HUES6 (cell line): ENCODE results near the gene TBC1D19.
A peak's percentile ranks its signal among the peaks of the same experiment; 100 is the strongest.
"Not testable (repeated sequence)": the region's sequence is repeated elsewhere in the genome, so short reads cannot be mapped to it uniquely, and the experiment has no call there.

Experiments
- H3K27ac ChIP-seq: 2 replicates; pipeline ENCODE4 v1.7.0; 2013; ENCODE audit warnings: low read depth, mild to moderate bottlenecking, low read length, inconsistent platforms
- H3K27me3 ChIP-seq: 2 replicates; pipeline ENCODE4 v1.6.1; 2013; ENCODE audit warnings: low read length; ENCODE audit not compliant: control insufficient read depth, insufficient read depth
- H3K36me3 ChIP-seq: 2 replicates; pipeline ENCODE4 v1.6.1; 2013; ENCODE audit warnings: low read length; ENCODE audit not compliant: control insufficient read depth, insufficient read depth
- H3K4me1 ChIP-seq: 2 replicates; pipeline ENCODE4 v1.6.1; 2013; ENCODE audit warnings: low read length; ENCODE audit not compliant: control insufficient read depth, insufficient read depth
- H3K4me3 ChIP-seq: 2 replicates; pipeline ENCODE4 v1.5.1; 2013; ENCODE audit warnings: low read depth, low read length
- H3K9ac ChIP-seq: one replicate; pipeline ENCODE4 v1.6.1; 2013; ENCODE audit warnings: mild to moderate bottlenecking, low read length
- H3K9me3 ChIP-seq: 2 replicates; pipeline ENCODE4 v1.6.1; 2013; ENCODE audit warnings: low read depth, low read length; ENCODE audit not compliant: control insufficient read depth, insufficient read depth

Gene TBC1D19

GRCh38 chr4:26583865-26584652, at the start of gene TBC1D19:
TSS of gene TBC1D19 (plus strand) at chr4:26584084. CDS start at chr4:26584194, 110 bp downstream.
- H3K9ac ChIP-seq, result peak within 1 kb of the TSS; percentile 53
- no peaks in the 10 kb centered on the region; the same call in 1 of the 2 replicates for H3K4me1 ChIP-seq
- H3K36me3 ChIP-seq, result no peaks in the 10 kb centered on the region
- no peak within 1 kb of the TSS; the same call in 1 of the 2 replicates for H3K27ac ChIP-seq
- H3K9me3 ChIP-seq, result no peaks in the 10 kb centered on the region
- H3K4me3 ChIP-seq, result peak within 1 kb of the TSS; percentile 95
- H3K27me3 ChIP-seq, result no peaks in the 10 kb centered on the region

- Histone ChIP-seq H3K36me3 (no peaks in the 10 kb centered on the region), H3K4me1 (no peaks in the 10 kb centered on the region), H3K4me3 (no peak overlapping the region), H3K27me3 (no peaks in the 10 kb centered on the region), H3K27ac (no peak overlapping the region), H3K9ac (no peak overlapping the region), H3K9me3 (peaks cover 4% of the 10 kb centered on the region; the same call in 1 of the 2 replicates)
Measured at GRCh38 chr4:26542991-26543390, 40.9 kb upstream of the TBC1D19 start.

GRCh38 chr4:26544421-26544820, 39.5 kb upstream of the TBC1D19 start:
- no peak overlapping the region for H3K4me3 ChIP-seq
- H3K9ac ChIP-seq, result no peak overlapping the region
- H3K27ac ChIP-seq, result no peak overlapping the region
- no peaks in the 10 kb centered on the region for H3K27me3 ChIP-seq
- H3K36me3 ChIP-seq, result no peaks in the 10 kb centered on the region
- H3K4me1 ChIP-seq, result no peaks in the 10 kb centered on the region
- H3K9me3 ChIP-seq, result peaks cover 4% of the 10 kb centered on the region; the same call in 1 of the 2 replicates

- H3K27me3 ChIP-seq, H3K9ac ChIP-seq, H3K4me3 ChIP-seq, H3K9me3 ChIP-seq, H3K27ac ChIP-seq, H3K36me3 ChIP-seq, H3K4me1 ChIP-seq: not testable (repeated sequence)
Measured at GRCh38 chr4:26548379-26548778, 35.5 kb upstream of the TBC1D19 start.

- no peaks in the 10 kb centered on the region for H3K4me1 ChIP-seq
- no peak overlapping the region for H3K4me3 ChIP-seq
- no peaks in the 10 kb centered on the region for H3K27me3 ChIP-seq
- H3K9ac ChIP-seq, result no peak overlapping the region
- no peaks in the 10 kb centered on the region for H3K36me3 ChIP-seq
- H3K27ac ChIP-seq, result no peak overlapping the region
- 0 out of 2 replicates have a peak, but pooled peaks cover 4% of the 10 kb centered on the region for H3K9me3 ChIP-seq
Measured at GRCh38 chr4:26557164-26557563, 26.7 kb upstream of the TBC1D19 start.

GRCh38 chr4:26558166-26558895, 25.6 kb upstream of the TBC1D19 start:
- Histone ChIP-seq H3K4me3 (no peak overlapping the region), H3K9ac (no peak overlapping the region), H3K27me3 (no peaks in the 10 kb centered on the region), H3K4me1 (no peaks in the 10 kb centered on the region), H3K9me3 (0 out of 2 replicates have a peak, but pooled peaks cover 4% of the 10 kb centered on the region), H3K36me3 (no peaks in the 10 kb centered on the region), H3K27ac (no peak overlapping the region)

- no peaks in the 10 kb centered on the region; the same call in 1 of the 2 replicates for H3K4me1 ChIP-seq
- no peak overlapping the region for H3K4me3 ChIP-seq
- H3K36me3 ChIP-seq, result no peaks in the 10 kb centered on the region
- H3K27ac ChIP-seq, result no peak overlapping the region
- no peaks in the 10 kb centered on the region for H3K27me3 ChIP-seq
- no peaks in the 10 kb centered on the region for H3K9me3 ChIP-seq
- no peak overlapping the region for H3K9ac ChIP-seq
Measured at GRCh38 chr4:26566133-26566532, 17.8 kb upstream of the TBC1D19 start.

GRCh38 chr4:26568446-26568994, 15.4 kb upstream of the TBC1D19 start:
- H3K9ac ChIP-seq, result no peak overlapping the region
- no peaks in the 10 kb centered on the region for H3K9me3 ChIP-seq
- H3K4me3 ChIP-seq, result no peak overlapping the region
- H3K4me1 ChIP-seq, result no peaks in the 10 kb centered on the region; the same call in 1 of the 2 replicates
- no peak overlapping the region for H3K27ac ChIP-seq
- H3K36me3 ChIP-seq, result no peaks in the 10 kb centered on the region
- no peaks in the 10 kb centered on the region; the same call in 1 of the 2 replicates for H3K27me3 ChIP-seq

GRCh38 chr4:26570596-26570995, 13.3 kb upstream of the TBC1D19 start:
- peaks cover 5% of the 10 kb centered on the region for H3K4me1 ChIP-seq

GRCh38 chr4:26573389-26573794, 10.5 kb upstream of the TBC1D19 start:
- peaks cover 5% of the 10 kb centered on the region for H3K4me1 ChIP-seq
- H3K27me3 ChIP-seq, result no peaks in the 10 kb centered on the region; the same call in 1 of the 2 replicates
- H3K9me3 ChIP-seq, result no peaks in the 10 kb centered on the region
- no peak overlapping the region for H3K4me3 ChIP-seq
- no peaks in the 10 kb centered on the region for H3K36me3 ChIP-seq
- H3K27ac ChIP-seq, result no peak overlapping the region
- H3K9ac ChIP-seq, result no peak overlapping the region

More at GRCh38 chr4:26570596-26570995, 13.3 kb upstream of the TBC1D19 start:
- Histone ChIP-seq H3K9me3 (no peaks in the 10 kb centered on the region), H3K27ac (no peak overlapping the region), H3K4me3 (no peak overlapping the region), H3K27me3 (no peaks in the 10 kb centered on the region; the same call in 1 of the 2 replicates), H3K9ac (no peak overlapping the region), H3K36me3 (no peaks in the 10 kb centered on the region)

- H3K27me3 ChIP-seq, result no peaks in the 10 kb centered on the region; the same call in 1 of the 2 replicates
- peaks cover 5% of the 10 kb centered on the region for H3K4me1 ChIP-seq
- H3K4me3 ChIP-seq, result no peak overlapping the region
- no peaks in the 10 kb centered on the region for H3K9me3 ChIP-seq
- H3K9ac ChIP-seq, result no peak overlapping the region
- H3K36me3 ChIP-seq, result no peaks in the 10 kb centered on the region
- no peak overlapping the region for H3K27ac ChIP-seq
Measured at GRCh38 chr4:26574563-26574962, 9.3 kb upstream of the TBC1D19 start.
